NCI-H2081 (cell line): ENCODE results near the gene ODF4.
"Not testable (repeated sequence)": the region's sequence is repeated elsewhere in the genome, so short reads cannot be mapped to it uniquely, and the experiment has no call there.

Source experiments
- DNase-seq, 2 experiments: peaks; one replicate each; lab custom pipeline; 2025; lab: John Stamatoyannopoulos, UW

The ODF4 gene

GRCh38 chr17:8326511-8327302, 12.9 kb upstream of the ODF4 start:
- no peak for DNase-seq

GRCh38 chr17:8327303-8327649, 12.4 kb upstream of the ODF4 start:
- DNase-seq, result no peak

DNA sequence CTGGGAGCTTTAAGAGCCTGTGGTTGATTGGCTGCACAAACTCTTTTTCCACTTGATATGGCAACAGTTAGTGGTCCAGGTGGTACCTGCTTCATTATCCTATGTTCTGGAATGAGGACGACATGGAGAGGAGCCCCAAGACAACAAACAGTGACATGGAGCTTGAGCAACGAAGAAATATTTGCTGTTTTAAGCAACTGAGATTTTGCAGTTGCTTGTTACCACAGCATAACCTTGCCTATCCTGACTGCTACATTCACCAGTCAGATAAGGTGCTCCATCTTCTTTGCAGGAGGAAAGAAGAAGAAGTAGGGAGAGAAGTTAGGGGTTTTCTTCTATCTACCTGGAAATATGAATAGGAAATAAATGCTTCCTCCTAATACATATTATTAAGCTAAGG, 7.5 kb upstream of the ODF4 start:
- DNase-seq, result no peak

DNA sequence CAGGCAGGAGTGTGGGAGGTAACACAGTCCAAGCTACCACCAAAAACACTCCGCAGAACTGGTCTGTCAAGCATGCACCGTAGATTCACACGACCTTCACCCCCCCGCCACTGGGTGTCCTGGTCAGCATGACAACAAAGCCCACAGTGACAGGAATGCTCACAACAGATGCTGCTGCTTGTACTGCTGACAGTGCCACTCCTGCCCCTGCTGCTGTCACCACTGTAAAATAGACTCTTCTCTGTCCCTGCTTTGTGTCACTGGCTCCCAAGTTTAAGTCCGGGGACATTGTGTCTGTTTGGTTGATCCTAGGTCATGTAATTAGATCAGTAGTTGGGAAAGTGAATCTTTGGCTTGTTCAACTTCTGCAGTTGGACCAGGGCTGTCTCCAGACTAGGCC, 7.0 kb upstream of the ODF4 start:
- no peak for DNase-seq

DNA sequence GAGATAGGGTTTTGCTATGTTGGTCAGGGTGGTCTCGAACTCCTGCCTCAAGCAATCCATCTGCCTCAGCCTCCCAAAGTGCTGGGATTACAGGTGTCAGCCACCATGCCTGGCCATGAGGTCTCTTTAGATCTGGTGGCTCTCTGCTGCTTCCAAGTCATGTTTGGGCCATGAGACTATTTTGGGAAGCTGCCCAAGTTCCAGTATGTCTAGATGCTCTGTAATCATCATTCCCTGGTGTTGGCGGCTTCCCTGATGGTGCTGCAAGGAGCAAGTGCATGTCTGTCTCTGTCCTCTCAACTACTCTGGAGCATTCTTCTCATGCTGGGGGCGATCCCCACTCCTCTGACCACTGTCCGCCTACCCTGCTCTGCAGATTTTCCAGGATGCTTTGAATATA, 6.4 kb upstream of the ODF4 start:
- no peak for DNase-seq

GRCh38 chr17:8337802-8338752, 1.6 kb upstream of the ODF4 start:
- DNase-seq, result no peak

- no peak for DNase-seq
These were observed 893 bp upstream of the ODF4 start for GRCh38 chr17:8338753-8339140.

- DNase-seq, result no peak
These were observed 1.8 kb downstream of the ODF4 start for GRCh38 chr17:8341456-8341855.

DNA sequence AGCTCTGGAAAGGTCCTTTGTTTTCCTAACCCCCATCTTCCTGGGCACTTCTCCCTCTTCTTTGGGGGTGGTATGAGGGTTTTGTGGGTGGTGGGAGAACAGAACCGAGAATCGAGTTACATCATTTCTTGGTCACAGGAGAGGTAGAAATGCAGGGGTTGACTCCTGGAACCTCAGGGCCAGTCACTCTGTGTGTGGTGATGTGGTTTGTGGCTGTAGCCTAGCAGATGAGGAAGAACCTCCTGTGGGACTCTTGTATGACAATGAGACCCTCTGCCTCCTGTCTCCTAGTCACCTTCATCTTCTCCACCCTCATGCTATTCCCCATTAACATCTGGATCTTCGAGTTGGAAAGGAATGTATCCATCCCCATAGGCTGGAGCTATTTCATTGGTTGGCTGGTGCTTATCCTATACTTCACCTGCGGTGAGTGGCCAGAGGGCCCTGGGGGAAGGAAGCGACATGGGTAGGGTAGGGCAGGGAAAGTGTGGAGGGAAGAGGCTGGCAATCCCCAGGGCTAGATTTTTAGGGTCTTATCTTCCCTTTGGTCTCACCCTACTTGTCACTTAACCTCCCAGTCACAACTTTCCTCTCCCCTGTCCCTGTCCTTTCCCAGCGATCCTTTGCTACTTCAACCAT, 5.5 kb downstream of the ODF4 start:
- no peak for DNase-seq

- DNase-seq, result no peak
These were observed 6.5 kb downstream of the ODF4 start for GRCh38 chr17:8345951-8346665.

DNA sequence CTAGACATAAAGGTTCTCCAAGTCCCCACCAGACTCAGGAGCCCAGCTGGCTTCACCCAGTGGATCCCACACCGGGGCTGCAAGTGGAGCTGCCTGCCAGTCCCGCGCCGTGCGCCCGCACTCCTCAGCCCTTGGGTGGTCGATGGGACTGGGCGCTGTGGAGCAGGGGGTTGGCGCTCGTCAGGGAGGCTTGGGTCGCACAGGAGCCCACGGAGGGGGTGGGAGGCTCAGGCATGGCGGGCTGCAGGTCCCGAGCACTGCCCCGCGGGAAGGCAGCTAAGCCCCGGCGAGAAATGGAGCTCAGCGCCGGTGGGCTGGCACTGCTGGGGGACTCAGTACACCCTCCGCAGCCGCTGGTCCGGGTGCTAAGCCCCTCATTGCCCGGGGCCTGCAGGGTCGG, 7.4 kb downstream of the ODF4 start:
- not testable (repeated sequence) for DNase-seq

DNA sequence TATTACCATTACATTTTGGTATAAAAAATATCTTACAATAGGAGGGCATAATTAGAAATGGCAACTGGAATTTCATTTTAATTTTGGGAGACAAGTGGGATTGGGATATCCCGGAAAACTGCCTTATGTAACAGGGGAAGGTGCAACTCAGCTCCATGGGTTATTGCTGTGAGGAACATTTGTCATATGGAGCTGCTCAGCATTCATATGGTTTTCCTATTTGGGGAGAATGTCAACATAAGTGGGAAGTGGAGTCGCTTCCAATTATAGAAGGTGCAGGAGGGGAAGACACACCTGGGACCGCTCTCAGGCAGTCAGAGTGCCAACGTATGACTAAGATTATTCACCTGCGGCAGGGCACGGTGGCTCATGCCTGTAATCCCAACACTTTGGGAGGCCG, 10.7 kb downstream of the ODF4 start:
- DNase-seq, result no peak

DNA sequence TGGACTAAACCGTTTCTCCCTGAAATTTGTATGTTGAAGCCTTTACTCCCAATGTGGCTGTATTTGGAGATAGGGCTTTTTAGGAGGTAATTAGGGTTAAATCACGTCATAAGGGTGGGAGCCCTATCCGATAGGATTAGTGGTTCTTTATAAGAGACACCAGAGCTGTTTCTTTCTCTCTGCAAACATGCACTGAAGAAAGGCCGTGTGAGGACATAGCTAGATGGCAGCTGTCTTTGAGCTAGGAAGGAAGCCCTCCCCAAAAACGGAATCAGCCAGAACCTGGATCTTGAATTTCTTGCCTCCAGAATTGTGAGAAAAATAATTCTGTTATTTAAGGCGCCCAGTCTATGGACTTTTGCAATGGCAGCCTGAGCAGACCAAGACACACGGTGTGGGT, 14.1 kb downstream of the ODF4 start:
- no peak for DNase-seq

GRCh38 chr17:8354236-8354635, 14.6 kb downstream of the ODF4 start:
- DNase-seq, result no peak

DNA sequence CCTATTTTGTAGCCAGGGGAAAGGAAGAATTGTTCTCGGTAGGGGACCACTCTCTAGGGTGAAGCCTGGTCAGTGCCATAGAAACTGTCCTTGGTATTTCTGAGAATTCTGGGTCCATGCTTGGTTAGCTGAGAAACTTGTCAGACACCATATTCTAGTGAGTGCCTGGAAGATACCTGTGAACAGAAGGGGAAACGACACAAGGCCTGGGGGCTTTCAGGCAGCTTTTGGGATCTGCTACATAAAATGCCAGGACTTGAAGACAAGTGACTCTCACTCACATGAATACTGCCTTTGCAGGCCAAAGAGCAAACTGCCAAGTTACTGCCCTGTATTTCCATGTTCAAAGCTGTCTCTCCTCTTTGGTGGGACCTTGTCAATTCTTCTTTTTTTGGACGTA, 18.3 kb downstream of the ODF4 start:
- no peak for DNase-seq

DNA sequence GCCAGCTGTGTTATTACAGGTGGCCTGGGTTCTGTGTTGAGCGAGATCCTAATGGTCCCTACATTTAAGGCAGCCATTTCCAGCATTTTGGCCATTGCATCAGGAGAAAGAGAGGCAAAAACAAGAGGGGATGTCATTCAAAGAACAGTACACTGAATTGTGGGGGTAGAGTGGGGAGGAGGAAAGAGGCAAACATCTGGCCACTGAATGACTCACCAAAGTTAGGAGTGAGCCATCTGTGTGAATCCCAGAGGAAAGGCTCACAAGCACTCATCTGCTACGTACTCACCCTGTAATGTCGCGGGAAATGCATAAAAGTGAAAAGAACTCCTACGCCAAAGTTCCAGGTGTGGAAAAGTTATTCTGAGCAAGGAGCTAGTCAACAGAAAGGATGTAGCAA, 20.1 kb downstream of the ODF4 start:
- no peak for DNase-seq

DNA sequence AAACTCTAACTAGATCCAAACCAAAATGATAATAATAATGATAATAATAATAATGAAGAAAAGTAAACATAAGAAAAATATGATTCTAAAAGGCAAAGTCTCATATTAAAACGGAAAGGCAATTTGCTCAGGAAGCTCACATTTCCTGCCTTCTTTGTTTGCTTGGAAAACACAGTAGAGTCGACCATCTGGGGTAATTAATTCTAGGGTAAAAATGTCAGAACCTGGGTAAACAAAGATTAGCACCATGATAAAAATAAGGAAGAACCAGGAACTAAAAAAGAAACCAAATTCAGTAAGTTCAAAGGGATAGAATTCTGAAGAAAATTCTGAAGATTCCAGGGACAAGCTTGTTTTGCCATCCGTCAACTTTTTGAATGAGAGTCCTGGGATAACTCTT, 20.6 kb downstream of the ODF4 start:
- peak in 1 of 2 experiments; percentile 43 for DNase-seq

DNA sequence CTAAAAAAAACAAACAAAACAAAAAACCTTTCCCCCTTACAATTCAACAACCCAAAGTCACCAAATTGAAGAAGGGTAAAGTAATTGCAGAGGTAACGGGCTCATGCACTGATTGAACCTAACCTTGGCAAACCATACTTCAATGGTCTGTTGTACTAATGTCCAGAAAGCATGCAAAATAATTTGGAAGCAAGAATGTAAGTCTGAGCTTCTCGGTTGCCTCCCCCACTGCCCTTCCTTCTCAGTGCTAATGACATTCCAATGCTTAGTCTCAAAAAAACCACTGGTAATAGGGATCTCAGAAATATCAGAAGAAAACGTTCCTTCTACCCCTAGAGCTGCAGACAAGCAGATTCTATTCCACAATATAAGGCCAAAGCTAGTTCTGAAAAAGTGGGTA, 21.1 kb downstream of the ODF4 start:
- no peak for DNase-seq

DNA sequence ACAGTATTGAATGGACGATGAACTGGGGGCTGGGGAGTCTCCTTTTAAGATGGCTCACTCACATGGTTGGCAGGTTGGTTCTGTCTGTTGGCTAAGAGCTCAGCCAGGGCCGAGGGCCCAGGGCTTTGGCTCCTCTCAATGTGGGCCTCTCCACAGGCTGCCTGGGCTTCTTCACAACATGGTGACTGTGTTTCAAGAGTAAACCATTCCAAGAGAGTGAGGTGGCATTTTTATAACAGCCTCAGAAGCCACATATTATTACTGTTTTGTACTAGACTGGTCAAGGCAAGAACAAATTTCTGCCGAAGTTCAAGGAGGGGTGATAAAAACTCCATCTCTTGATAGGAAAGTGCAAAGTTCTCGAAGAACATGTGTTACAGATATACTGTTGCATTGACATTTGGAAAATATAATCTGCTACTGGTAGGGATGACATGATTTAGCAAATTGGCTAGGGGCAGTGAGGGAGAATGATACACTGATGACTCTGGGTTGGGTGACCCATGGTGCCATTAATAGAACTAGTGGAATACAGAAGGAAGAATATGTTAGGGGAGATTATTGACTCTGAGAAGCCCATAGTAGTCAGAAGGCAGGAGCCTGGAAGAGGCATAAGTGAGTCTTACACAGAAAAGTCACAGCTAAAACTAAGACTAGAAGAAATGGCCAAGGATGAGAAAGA, 23.2 kb downstream of the ODF4 start:
- DNase-seq, result no peak

DNA sequence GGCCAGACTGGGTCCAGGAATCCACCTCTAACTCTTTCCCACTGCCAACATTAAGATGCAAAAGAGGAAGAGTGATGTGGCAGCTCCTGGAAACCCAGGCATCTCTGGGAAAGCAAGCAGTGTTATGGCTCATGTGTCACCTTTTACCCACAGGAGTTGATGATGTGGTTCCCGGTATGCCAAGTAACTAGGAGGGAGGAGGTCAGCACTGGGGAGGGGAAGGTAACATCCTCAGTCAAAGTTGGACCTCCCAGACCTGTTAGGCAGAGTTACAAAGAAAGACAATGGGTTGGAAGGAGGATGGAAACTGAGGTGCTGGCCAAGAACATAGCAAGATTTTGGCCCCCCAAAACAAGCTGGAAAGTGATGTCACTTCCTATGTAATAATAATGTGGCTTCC, 25.5 kb downstream of the ODF4 start:
- DNase-seq, result no peak

DNA sequence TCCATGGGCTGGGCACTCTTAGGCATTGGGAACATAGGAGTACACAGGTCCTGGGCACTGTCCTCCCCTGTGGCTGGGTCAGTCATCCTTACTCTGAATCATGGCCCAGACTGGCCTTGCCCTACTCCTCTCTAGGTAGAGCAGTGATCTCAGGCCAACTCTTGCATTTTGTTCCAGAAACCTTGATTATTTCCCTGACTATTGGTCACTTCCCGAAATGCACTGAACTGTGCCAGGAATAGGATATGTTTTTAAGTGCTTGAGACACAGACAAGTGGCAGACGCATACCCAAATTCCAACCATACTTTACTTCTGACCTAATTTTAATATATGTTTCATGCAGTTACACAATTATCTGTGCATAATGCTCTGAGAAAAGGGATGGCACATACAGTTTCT, 26.6 kb downstream of the ODF4 start:
- no peak for DNase-seq

DNA sequence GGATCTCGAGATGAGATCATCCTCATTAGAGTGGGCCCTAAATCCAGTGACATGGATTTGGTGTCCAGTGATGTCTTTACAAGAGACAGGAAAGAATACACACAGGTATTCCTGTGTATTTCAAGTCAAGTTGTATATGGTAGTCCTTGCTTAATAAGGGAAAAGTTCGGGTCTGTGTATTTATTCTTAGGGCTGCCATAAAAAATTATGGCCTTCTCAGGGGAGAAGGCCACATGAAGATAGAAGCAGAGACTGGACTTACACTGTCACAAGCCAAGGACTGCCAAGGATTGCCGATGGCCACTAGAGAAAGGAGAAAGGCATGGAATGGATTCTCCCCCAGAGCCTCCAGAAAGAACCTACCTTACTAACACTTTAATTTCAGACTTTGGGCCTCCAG, 28.6 kb downstream of the ODF4 start:
- DNase-seq, result no peak
